GM18508 (cell line): ENCODE measurements around the gene OCSTAMP.

ENCODE experiments used
- ATAC-seq: cut with Tn5 transposase; IDR thresholded peaks from one replicate; pipeline ENCODE4 v1.9.1; 2021; ENCODE audit warnings: moderate number of reproducible peaks; ENCODE audit not compliant: insufficient read depth, unreplicated experiment

The OCSTAMP gene

DNA sequence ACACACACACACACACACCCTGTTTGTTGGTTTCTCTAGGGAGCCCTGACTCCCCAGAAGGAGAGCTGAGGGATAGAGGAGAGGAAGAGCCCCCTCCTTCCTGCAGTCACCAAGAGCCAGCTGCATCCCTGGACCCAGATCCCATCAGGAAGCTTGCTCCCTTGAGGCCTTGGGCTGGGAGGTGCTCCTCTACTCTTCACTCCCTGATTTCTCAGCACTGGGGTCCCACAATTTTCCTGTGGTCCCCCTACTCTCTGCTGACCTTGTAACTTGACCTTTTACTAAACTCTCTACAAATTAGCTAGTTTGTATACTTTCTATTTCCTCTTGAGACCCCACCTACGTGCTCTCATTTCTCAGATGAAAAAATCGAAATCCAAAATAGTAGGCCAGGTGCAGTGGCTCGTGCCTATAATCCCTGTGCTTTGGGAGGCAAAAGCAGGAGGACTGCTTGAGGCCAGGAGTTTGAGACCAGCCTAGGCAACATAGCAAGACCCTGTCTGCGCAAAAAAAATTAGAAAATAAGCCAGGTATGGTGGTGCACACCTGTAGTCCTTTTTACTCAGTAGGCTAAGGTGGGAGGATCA, 5.0 kb upstream of the OCSTAMP start:
- ATAC-seq, result no peak

- ATAC-seq, result no peak
Measured at GRCh38 chr20:46554828-46555227, 4.4 kb upstream of the OCSTAMP start.

GRCh38 chr20:46553926-46554325, 3.5 kb upstream of the OCSTAMP start:
- no peak for ATAC-seq

GRCh38 chr20:46552460-46553420, 2.3 kb upstream of the OCSTAMP start:
- ATAC-seq, result no peak

- no peak for ATAC-seq
Measured at GRCh38 chr20:46551522-46552381, 1.3 kb upstream of the OCSTAMP start.

GRCh38 chr20:46549188-46549972, 1.1 kb downstream of the OCSTAMP start:
- ATAC-seq, result no peak

GRCh38 chr20:46548688-46549087, 1.8 kb downstream of the OCSTAMP start:
- ATAC-seq, result no peak

DNA sequence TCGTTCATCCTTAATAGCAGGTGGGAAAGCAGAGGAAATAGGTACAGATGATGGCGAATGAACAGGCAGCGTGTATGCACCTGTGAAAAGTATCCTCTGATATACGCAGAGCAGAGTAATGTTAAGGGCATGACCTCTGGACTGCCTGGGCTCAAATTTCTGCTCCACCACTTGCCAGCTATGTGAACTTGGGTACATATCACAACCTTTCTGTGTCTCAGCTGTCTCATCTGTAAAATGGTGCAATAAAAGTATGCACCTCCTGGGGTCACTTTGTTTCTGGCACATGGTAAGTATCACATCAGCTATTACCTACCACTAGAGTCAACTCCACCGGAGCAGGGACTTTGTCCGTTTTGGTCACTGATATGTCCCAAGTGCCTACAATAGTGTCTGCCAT, 2.5 kb downstream of the OCSTAMP start:
- ATAC-seq, result no peak

- ATAC-seq, result no peak
Measured at GRCh38 chr20:46546936-46547335, 3.5 kb downstream of the OCSTAMP start.

DNA sequence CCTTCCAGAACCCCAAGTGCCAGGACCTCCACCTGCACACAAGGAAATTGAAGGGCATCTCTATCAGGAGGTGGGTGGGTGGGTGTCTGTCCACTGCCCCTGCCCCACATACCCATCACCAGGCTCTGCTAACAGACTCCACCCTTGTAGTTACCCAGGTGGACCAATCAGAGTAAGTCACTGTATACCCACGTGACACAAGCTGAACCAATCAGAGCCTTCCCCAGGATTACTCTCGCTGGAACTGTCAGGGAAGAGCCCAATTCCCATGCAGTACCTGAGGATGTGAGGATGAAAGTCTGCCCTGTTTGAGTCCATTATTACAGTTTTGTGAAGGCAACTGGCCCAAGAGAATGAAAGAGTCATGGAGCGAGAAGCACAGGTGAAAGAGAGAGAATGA, 4.2 kb downstream of the OCSTAMP start:
- no peak for ATAC-seq

GRCh38 chr20:46545827-46546138, 4.7 kb downstream of the OCSTAMP start:
- no peak for ATAC-seq

DNA sequence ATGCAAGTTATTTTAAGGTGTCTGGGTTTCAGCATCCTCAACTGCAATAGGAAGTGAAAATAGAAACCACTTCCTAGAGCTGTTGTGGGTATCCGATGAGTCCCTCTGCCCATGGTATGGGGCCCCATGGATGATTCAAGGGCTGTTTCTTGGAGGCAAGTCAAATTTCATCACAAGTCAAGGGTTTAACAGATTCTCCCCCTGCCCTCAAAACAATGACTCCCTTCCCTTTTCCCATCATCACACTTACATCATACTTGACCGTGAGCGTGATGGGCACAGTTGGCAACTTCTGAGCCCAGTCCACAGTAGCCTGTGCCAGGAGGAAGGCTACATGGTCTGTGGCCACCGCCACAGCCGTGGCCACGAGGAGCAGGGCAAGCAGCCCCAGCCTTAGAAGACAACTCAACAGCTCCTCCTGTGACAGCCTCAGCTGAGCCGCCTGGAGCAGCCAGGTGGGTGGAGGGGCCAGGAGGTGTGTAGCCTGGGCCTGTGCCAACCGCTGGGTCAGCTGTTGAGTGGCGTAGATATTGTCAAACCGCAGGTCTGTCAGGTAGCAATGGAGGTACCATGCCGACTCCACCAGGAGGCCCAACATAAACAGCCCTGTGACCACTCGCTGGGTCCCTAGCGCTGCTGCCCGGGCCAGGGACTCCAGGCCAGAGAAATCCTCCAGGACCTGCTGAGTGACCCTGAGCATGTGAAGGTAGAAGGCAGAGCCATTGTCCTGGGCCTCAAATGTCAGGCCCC, 5.2 kb downstream of the OCSTAMP start:
- ATAC-seq, result no peak

GRCh38 chr20:46544576-46544975, 5.9 kb downstream of the OCSTAMP start:
- no peak for ATAC-seq

- ATAC-seq, result no peak
Measured at GRCh38 chr20:46543959-46544358, 6.5 kb downstream of the OCSTAMP start.

- ATAC-seq, result no peak
Measured at GRCh38 chr20:46543033-46543432, 7.4 kb downstream of the OCSTAMP start.

DNA sequence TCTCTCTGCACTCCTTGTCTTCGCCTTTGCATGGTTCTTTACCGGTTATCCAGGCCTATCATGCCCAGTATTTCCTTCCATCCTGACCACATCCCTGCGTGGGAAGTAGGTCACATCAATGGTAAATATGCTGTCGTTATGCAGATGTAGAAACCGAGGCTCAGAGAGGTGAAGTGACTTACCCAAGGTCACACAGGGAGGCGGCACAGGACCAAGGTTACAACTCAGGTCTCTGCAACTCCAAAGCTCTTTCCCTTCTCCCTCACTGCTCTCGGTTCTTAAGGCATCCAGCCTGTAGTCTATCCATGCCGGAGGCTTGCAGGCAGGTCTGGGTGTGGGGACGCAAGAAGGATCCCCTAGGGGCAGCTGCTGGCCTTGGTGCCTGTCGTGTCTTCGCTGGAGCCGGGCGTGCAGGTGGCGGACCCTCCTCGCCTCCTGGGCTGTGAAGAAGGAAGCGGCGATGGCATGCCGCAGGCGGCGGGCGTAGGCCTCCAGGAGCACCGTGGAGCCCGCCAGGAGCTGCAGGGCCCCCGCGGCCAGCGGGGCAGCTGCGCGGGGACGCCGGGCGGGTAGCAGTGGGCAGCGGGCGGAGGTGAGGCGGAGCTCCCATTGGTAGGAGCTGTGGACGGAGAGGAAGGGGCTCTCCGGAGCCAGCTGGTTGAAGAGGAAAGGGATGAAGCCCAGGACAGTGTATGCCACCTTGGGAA, 9.1 kb downstream of the OCSTAMP start:
- ATAC-seq, result no peak

DNA sequence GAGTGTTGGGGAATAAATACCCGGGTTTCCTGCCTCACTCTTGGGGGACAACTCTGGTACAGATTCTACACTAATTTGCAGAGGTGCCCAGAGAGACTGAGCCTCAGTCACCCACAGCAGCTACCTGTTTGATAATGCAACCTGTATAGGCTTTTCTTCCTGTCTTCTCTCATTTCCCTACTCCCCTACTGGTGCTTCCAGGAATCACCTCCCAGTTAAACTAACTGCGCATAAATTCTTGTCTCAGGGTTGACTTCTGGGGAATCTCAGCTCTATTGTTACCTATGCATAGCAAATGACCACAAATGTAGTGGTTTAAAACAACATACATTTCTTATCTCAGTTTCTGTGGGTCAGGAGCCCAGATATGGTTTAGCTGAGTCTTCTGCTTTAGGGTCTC, 11.3 kb downstream of the OCSTAMP start:
- ATAC-seq, result no peak

GRCh38 chr20:46530640-46531039, 19.8 kb downstream of the OCSTAMP start:
- ATAC-seq, result no peak
